ENCODE results near the gene TTC23L. TPM values are rescaled to one million over a fixed set of nuclear protein-coding genes. Genes with fewer than 3 reads are reported as not detected.

Gene TTC23L
- total and polyA plus RNA-seq, 7 donors = 0.06 to 0.36 (median 0.22) TPM; not detected in 3

- Histone ChIP-seq H3K36me3 (peaks cover 0 to 88% (median 19%) of the 10 kb centered on the region in 4 donors), H3K27ac (no peak overlapping the region)
- intact Hi-C loops (cut with DNase I) = no loop called here
Measured at GRCh38 chr5:34944460-34945047, 105.6 kb downstream of the TTC23L start.

More at GRCh38 chr5:34944460-34945047, 105.6 kb downstream of the TTC23L start:
- 89 to 94% methylated on average over 11 of the region's 11 CpGs for WGBS, 2 donors
- no peaks in the 10 kb centered on the region for H3K9me3 ChIP-seq
- DNase-seq = no peak
- H3K27me3 ChIP-seq = no peaks in the 10 kb centered on the region
- TF ChIP-seq POLR2A (IDR thresholded peaks at IDR 0.05) = no peak
- no peak for TF ChIP-seq EP300 (IDR thresholded peaks at IDR 0.05)
- TF ChIP-seq POLR2AphosphoS5 (IDR thresholded peaks at IDR 0.05) = no peak
- no peak for TF ChIP-seq CTCF (IDR thresholded peaks at IDR 0.05)
- no peak overlapping the region for H3K4me3 ChIP-seq
- H3K4me1 ChIP-seq = no peaks in the 10 kb centered on the region

Other genes with a start within 250 kb of the TTC23L start
- gene RAI14, start 182.8 kb upstream of the TTC23L start, total RNA-seq = 10 to 100 TPM; 23.4 to 89.5 (median 53.4) TPM
- gene RAI14, start 182.8 kb upstream of the TTC23L start, polyA plus RNA-seq = 10 to 100 TPM in 2 of 3 donors, 1 to 10 TPM in 1; 6.7 to 17.6 (median 13.2) TPM
- 10 to 100 TPM; 15.8 to 25.8 (median 20.0) TPM for gene RAD1, start 76.3 kb downstream of the TTC23L start, total RNA-seq
- 10 to 100 TPM; 11.7 to 14.4 (median 13.6) TPM for gene RAD1, start 76.3 kb downstream of the TTC23L start, polyA plus RNA-seq
- gene BRIX1, start 76.5 kb downstream of the TTC23L start, total RNA-seq = 10 to 100 TPM in 3 of 4 donors, 1 to 10 TPM in 1; 8.6 to 26.0 (median 20.3) TPM
- gene BRIX1, start 76.5 kb downstream of the TTC23L start, polyA plus RNA-seq = 10 to 100 TPM; 13.2 to 20.8 (median 14.3) TPM
- 10 to 100 TPM; 40.6 to 47.1 (median 43.2) TPM for gene DNAJC21, start 90.4 kb downstream of the TTC23L start, total RNA-seq
- gene DNAJC21, start 90.4 kb downstream of the TTC23L start, polyA plus RNA-seq = 10 to 100 TPM; 26.4 to 33.1 (median 27.8) TPM
- not detected for gene AGXT2, start 208.8 kb downstream of the TTC23L start, total RNA-seq
- gene AGXT2, start 208.8 kb downstream of the TTC23L start, polyA plus RNA-seq = not detected

All from sigmoid colon (tissue), 7 donors.